Measurements from ENCODE around the gene MELK.
"Not testable (repeated sequence)": the region's sequence is repeated elsewhere in the genome, so short reads cannot be mapped to it uniquely, and the experiment has no call there.

DNA sequence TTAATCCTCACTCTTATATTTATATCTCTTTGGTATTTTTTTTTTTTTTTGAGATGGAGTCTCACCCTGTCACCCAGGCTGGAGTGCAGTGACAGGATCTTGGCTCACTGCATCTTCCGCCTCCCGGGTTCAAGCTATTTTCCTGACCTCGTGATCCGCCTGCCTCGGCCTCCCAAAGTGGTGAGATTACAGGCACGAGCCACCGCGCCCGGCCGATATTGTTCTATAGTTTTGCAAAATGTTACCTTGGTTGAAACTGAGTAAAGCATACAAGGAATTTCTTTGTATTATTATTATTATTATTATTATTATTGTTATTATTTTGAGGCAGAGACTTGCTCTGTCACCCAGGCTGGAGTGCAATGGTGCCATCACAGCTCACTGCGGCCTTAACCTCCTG lies 9.9 kb upstream of the MELK start:
- TF ChIP-seq, protein P1, sequence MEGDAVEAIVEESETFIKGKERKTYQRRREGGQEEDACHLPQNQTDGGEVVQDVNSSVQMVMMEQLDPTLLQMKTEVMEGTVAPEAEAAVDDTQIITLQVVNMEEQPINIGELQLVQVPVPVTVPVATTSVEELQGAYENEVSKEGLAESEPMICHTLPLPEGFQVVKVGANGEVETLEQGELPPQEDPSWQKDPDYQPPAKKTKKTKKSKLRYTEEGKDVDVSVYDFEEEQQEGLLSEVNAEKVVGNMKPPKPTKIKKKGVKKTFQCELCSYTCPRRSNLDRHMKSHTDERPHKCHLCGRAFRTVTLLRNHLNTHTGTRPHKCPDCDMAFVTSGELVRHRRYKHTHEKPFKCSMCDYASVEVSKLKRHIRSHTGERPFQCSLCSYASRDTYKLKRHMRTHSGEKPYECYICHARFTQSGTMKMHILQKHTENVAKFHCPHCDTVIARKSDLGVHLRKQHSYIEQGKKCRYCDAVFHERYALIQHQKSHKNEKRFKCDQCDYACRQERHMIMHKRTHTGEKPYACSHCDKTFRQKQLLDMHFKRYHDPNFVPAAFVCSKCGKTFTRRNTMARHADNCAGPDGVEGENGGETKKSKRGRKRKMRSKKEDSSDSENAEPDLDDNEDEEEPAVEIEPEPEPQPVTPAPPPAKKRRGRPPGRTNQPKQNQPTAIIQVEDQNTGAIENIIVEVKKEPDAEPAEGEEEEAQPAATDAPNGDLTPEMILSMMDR (IDR thresholded peaks at IDR 0.05 in 8 of 11, conservative IDR thresholded peaks at IDR 0.05 in 3 of 11), result not testable (repeated sequence)
- TF ChIP-seq POLR2A, POLR2AphosphoS5 (IDR thresholded peaks at IDR 0.05): not testable (repeated sequence)
